B cell (primary cell): ENCODE results near the gene EID1. TPM values are rescaled to one million over a fixed set of nuclear protein-coding genes. Genes with fewer than 3 reads are reported as not detected.
"Not testable (repeated sequence)": the region's sequence is repeated elsewhere in the genome, so short reads cannot be mapped to it uniquely, and the experiment has no call there.

Experiments
- ATAC-seq: fragments of 200-7000 bp; cut with Tn5 transposase; one replicate; pipeline ENCODE4 v1.10.0; 2021; ENCODE audit warnings: low read depth, mild to moderate bottlenecking, moderate number of reproducible peaks, moderate library complexity
- CTCF ChIA-PET: fragments of 350-600 bp; sonication (Branson Sonifier 250); formaldehyde crosslinking; loops from one replicate; lab custom pipeline; 2021; ENCODE audit warnings: antibody characterized with exemption, inconsistent platforms; lab: Charles Lee
- POLR2A ChIA-PET: fragments of 350-600 bp; sonication (Branson Sonifier 250); formaldehyde crosslinking; loops from one replicate; lab custom pipeline; 2021; ENCODE audit warnings: antibody characterized with exemption; lab: Charles Lee
- DNase-seq: peaks from one replicate; pipeline ENCODE4 v3.0.0; 2013
- H2AFZ ChIP-seq: 2 replicates; pipeline ENCODE4 v1.6.1; 2012; ENCODE audit warnings: mild to moderate bottlenecking, low read depth, low read length; ENCODE audit not compliant: insufficient read depth, poor library complexity, severe bottlenecking
- H3K27ac ChIP-seq, 2 donors: 1 replicate in 1 of 2; 2 replicates in 1 of 2; pipeline ENCODE4 v1.5.1; 2012 to 2013; ENCODE audit warnings: low read length in 2 of 2, mild to moderate bottlenecking in 2 of 2, moderate library complexity in 1 of 2
- H3K27me3 ChIP-seq, 4 experiments: fragments of 200-600 bp in 1 of 4; sonication (generic) in 1 of 4; replicated peaks in 1 of 4; 1 replicate in 2 of 4; 2 replicates in 2 of 4; pipeline versions ENCODE4 v1.6.1 to v1.7.0; 2013 to 2016; ENCODE audit warnings: low read length in 3 of 4, mild to moderate bottlenecking in 2 of 4, mixed read lengths in 1 of 4, moderate library complexity in 1 of 4; ENCODE audit not compliant: insufficient read depth in 4 of 4, control insufficient read depth in 3 of 4; ENCODE audit errors: control extremely low read depth in 1 of 4
- H3K36me3 ChIP-seq, 2 experiments: replicated peaks in 1 of 2; 1 replicate in 1 of 2; 2 replicates in 1 of 2; pipeline versions ENCODE4 v1.6.1 to v1.7.1; 2013; ENCODE audit warnings: low read length in 1 of 2; ENCODE audit not compliant: insufficient read depth in 2 of 2, control insufficient read depth in 1 of 2; ENCODE audit errors: control extremely low read depth in 1 of 2, extremely low read depth in 1 of 2
- H3K4me1 ChIP-seq, 2 donors: fragments of 200-600 bp in 1 of 2; sonication (generic) in 1 of 2; 1 replicate in 1 of 2; 2 replicates in 1 of 2; pipeline versions ENCODE4 v1.5.1 to v1.6.1; 2013 to 2017; ENCODE audit warnings: low read length in 2 of 2; ENCODE audit not compliant: control insufficient read depth in 2 of 2, insufficient read depth in 2 of 2
- H3K4me2 ChIP-seq: replicated peaks from 2 replicates; pipeline ENCODE3; 2012; ENCODE audit warnings: mild to moderate bottlenecking, low read depth, low read length; ENCODE audit not compliant: poor library complexity, severe bottlenecking
- H3K4me3 ChIP-seq, 5 experiments: fragments of 200-600 bp in 1 of 5; sonication (generic) in 1 of 5; 1 replicate in 3 of 5; 2 replicates in 2 of 5; pipeline versions ENCODE4 v1.5.1 to v1.7.0; 2011 to 2016; ENCODE audit warnings: low read length in 4 of 5, mild to moderate bottlenecking in 4 of 5, low read depth in 2 of 5, control low read depth in 1 of 5, moderate library complexity in 1 of 5; ENCODE audit not compliant: insufficient read depth in 1 of 5; ENCODE audit errors: control extremely low read depth in 1 of 5, extremely low read depth in 1 of 5
- H3K79me2 ChIP-seq: fragments of 200-600 bp; sonication (generic); one replicate; pipeline ENCODE4 v1.6.0; 2016; ENCODE audit warnings: low read length; ENCODE audit not compliant: control insufficient read depth, insufficient read depth
- H3K9ac ChIP-seq: fragments of 200-600 bp; sonication (generic); 2 replicates; pipeline ENCODE4 v1.6.1; 2017; ENCODE audit warnings: mild to moderate bottlenecking, low read length, moderate library complexity
- H3K9me3 ChIP-seq, 3 donors: one replicate each; pipeline versions ENCODE4 v1.6.1 to v1.7.1; 2013; ENCODE audit warnings: low read length in 2 of 3; ENCODE audit not compliant: control insufficient read depth in 2 of 3, insufficient read depth in 1 of 3; ENCODE audit errors: control extremely low read depth in 1 of 3
- H4K20me1 ChIP-seq: 2 replicates; pipeline ENCODE4 v1.6.0; 2012; ENCODE audit warnings: mild to moderate bottlenecking, low read length; ENCODE audit not compliant: insufficient read depth, control insufficient read depth, poor library complexity, severe bottlenecking
- H3K27ac Mint-ChIP-seq: one replicate; pipeline ENCODE4 v1.8.0; 2021; ENCODE audit warnings: mixed read lengths
- H3K27me3 Mint-ChIP-seq: one replicate; pipeline ENCODE4 v1.8.0; 2021; ENCODE audit warnings: mixed read lengths
- H3K4me1 Mint-ChIP-seq: one replicate; pipeline ENCODE4 v1.8.0; 2021; ENCODE audit warnings: mixed read lengths
- H3K4me3 Mint-ChIP-seq: one replicate; pipeline ENCODE4 v1.8.0; 2021; ENCODE audit warnings: mixed read lengths
- H3K9me3 Mint-ChIP-seq: one replicate; pipeline ENCODE4 v1.8.0; 2022; ENCODE audit warnings: mixed read lengths; ENCODE audit not compliant: insufficient read depth
- EZH2 ChIP-seq: IDR thresholded peaks from 2 replicates; pipeline ENCODE4 v1.6.1; 2012; ENCODE audit warnings: borderline replicate concordance, low read depth, mild to moderate bottlenecking, moderate library complexity, low read length; ENCODE audit not compliant: insufficient read depth, poor library complexity, severe bottlenecking
- WGBS: methylation state at CpG from one replicate; pipeline ENCODE4 v1.1.5; 2013; ENCODE audit warnings: missing lambda C conversion rate; ENCODE audit not compliant: insufficient coverage; 5-methylcytosine and 5-hydroxymethylcytosine counted together
- intact Hi-C: fragments of 100-400 bp; cut with micrococcal nuclease; formaldehyde crosslinking; loops from one replicate; pipeline ENCODE4 v1.10.0; 2022
- polyA plus RNA-seq: library from polyadenylated mRNA; depleted of rRNA; stranded (reverse); fragments of >200 nt; gene quantifications from 2 replicates; pipeline ENCODE4 v1.2.3, GENCODE V29; 2012
- total RNA-seq, 2 donors: library from RNA; stranded (reverse); fragments of 120-200 nt in 1 of 2; gene quantifications; 1 replicate in 1 of 2; 2 replicates in 1 of 2; pipeline versions ENCODE4 v1.2.3 to v1.2.4, GENCODE V29; 2013 to 2022
- TF ChIP-seq, protein P1 (sequence below): fragments of 200-600 bp; IDR thresholded peaks from one replicate; pipeline ENCODE4 v1.8.0; 2022; ENCODE audit warnings: antibody characterized with exemption, mild to moderate bottlenecking

EID1 gene
- total and polyA plus RNA-seq, 2 donors (not counting 1 experiment from before 2014, with no cell fraction given), result 30.2 to 56.5 TPM

GRCh38 chr15:48851956-48852355 lies 26.0 kb upstream of the EID1 start:
- no peaks in the 10 kb centered on the region for H3K36me3 ChIP-seq
- peaks cover 0 to 5% (median 0%) of the 10 kb centered on the region in 4 experiments for H3K27me3 ChIP-seq
- H3K27ac Mint-ChIP-seq, result no peak overlapping the region
- H3K9me3 Mint-ChIP-seq, result no peaks in the 10 kb centered on the region
- no peaks in the 10 kb centered on the region for H3K9me3 ChIP-seq
- H3K4me3 ChIP-seq, result no peak overlapping the region
- H3K27me3 Mint-ChIP-seq, result peaks cover 28% of the 10 kb centered on the region
- H3K27ac ChIP-seq, result no peak overlapping the region
- intact Hi-C loops, result no loop called here
- no peak overlapping the region for H2AFZ ChIP-seq
- H3K4me2 ChIP-seq, result no peak overlapping the region
- H3K79me2 ChIP-seq, result no peaks in the 10 kb centered on the region
- no peak for DNase-seq
- TF ChIP-seq, protein P1, sequence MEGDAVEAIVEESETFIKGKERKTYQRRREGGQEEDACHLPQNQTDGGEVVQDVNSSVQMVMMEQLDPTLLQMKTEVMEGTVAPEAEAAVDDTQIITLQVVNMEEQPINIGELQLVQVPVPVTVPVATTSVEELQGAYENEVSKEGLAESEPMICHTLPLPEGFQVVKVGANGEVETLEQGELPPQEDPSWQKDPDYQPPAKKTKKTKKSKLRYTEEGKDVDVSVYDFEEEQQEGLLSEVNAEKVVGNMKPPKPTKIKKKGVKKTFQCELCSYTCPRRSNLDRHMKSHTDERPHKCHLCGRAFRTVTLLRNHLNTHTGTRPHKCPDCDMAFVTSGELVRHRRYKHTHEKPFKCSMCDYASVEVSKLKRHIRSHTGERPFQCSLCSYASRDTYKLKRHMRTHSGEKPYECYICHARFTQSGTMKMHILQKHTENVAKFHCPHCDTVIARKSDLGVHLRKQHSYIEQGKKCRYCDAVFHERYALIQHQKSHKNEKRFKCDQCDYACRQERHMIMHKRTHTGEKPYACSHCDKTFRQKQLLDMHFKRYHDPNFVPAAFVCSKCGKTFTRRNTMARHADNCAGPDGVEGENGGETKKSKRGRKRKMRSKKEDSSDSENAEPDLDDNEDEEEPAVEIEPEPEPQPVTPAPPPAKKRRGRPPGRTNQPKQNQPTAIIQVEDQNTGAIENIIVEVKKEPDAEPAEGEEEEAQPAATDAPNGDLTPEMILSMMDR, result no peak
- no peak for TF ChIP-seq EZH2
- no peak for ATAC-seq
- CTCF ChIA-PET, result interaction anchor here (1.5 kb wide), 1 partner anchor 10 kb away, joined by 4 read pairs; no protein-coding TSS in a partner anchor
- no peaks in the 10 kb centered on the region for H3K4me1 ChIP-seq
- POLR2A ChIA-PET, result no interaction called here
- H3K4me1 Mint-ChIP-seq, result no peaks in the 10 kb centered on the region
- no peak overlapping the region for H3K9ac ChIP-seq
- H4K20me1 ChIP-seq, result no peaks in the 10 kb centered on the region
- no peak overlapping the region for H3K4me3 Mint-ChIP-seq

DNA sequence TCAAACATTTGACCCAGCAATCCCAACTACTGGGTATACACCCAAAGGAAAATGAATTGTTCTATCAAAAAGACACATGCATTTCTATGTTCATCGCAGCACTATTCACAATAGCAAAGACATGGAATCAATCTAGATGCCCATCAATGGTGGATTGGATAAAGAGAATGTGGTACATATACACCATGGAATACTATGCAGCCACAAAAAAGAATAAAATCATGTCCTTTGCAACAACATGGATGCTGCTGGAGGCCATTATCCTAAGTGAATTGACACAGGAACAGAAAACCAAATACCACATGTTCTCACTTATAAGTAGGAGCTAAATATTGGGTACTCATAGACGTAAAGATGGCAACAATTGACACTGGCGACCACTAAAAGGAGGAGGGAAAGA lies 23.5 kb upstream of the EID1 start:
- H3K4me1 Mint-ChIP-seq, H3K9ac ChIP-seq, H3K36me3 ChIP-seq, H3K27ac ChIP-seq, intact Hi-C loops, H3K9me3 Mint-ChIP-seq, H3K4me3 ChIP-seq, H3K79me2 ChIP-seq, H2AFZ ChIP-seq, H3K4me2 ChIP-seq, H3K4me3 Mint-ChIP-seq, H3K27ac Mint-ChIP-seq, H3K4me1 ChIP-seq, POLR2A ChIA-PET, ATAC-seq, DNase-seq, H4K20me1 ChIP-seq, CTCF ChIA-PET, H3K9me3 ChIP-seq, H3K27me3 ChIP-seq: not testable (repeated sequence)
- no CpG with 5 or more reads among the region's 3 CpGs for WGBS
- peaks cover 23% of the 10 kb centered on the region for H3K27me3 Mint-ChIP-seq
